HG02610 (cell line): ENCODE data around the gene TBXAS1.

Source experiments
- ATAC-seq: cut with Tn5 transposase; IDR thresholded peaks from one replicate; pipeline ENCODE4 v1.9.1; 2021; ENCODE audit warnings: mild to moderate bottlenecking, moderate library complexity; ENCODE audit not compliant: unreplicated experiment

Gene TBXAS1

DNA sequence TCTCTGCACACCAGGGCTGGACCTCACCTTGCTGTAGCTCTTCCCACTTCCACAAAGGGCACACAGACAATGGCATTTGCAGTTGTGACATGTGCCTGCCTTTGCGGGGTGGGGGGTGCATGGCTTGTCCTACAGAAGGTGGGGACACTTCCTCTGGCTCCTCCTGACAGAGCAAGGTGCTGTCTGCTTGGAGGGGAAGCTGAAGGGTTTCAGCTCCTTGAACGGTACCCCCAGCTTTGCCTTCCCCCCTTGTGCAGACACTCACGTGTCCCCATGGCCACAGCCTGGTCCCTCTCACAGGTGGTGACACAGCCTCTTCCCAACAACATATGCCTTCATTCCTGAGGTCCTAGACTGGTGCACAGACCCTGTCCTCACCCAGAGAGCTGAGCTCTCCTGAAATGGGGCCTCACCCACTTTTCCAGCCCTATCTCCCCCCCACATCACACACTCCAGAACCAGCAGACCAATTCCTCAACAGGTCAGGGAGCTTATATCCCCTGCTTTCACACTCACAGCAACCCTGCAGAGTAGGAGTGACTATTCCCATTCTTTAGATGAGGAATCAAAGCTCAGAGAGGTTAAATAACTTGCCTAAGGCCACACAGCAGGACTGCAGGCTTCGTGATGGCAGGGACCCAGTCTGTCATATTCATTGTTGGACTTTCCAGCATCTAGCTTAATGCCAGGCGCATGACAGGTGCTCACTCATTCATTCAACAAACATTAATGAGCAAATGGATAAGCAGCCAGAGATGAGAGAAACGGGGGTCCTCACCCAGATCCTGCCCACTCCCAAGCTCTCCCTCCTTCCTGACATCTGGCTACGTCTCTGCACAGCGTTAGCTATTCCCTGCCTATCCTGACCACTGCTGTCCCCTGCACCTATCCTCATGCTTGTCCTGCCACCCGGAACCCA, 189.3 kb downstream of the TBXAS1 start:
- ATAC-seq: no peak

DNA sequence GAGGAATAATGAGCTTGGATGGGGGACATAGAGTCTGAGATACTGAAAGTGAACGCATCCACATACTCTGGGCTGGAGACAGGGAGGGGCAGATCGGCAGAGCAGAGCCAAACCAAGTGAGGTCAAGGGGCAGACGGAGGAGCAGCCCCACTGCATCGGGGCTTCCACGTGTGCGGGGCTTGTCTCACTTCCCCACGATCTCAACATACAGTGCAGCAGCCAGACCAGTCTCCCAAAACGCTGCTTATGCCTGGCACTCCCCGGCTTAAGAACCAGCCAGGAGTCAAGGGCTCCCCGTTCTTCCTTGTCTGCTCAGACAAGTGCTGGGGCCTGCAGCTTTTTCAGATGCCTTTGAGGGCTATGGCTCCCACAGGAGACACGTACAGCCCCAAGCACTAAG, 190.1 kb downstream of the TBXAS1 start:
- no peak for ATAC-seq

DNA sequence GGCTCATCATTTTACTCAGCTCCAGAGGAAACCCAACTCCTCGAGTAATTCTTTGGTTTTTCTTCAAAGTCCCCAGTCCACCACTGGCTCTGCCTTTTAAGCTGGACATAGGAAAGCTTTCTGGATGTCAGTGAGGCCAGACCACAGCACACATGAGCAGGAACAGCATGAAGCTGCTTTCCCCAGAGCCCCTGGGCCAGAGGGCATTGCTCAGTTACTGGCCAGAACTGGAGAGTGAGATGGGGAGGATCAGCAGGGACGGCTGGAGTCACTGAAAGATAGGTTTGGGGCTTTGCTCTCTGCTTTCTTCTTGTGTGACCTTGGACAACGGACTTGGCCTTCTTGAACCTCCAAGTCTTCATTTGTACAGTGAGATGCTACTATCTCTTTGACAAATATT, 190.5 kb downstream of the TBXAS1 start:
- ATAC-seq: no peak

DNA sequence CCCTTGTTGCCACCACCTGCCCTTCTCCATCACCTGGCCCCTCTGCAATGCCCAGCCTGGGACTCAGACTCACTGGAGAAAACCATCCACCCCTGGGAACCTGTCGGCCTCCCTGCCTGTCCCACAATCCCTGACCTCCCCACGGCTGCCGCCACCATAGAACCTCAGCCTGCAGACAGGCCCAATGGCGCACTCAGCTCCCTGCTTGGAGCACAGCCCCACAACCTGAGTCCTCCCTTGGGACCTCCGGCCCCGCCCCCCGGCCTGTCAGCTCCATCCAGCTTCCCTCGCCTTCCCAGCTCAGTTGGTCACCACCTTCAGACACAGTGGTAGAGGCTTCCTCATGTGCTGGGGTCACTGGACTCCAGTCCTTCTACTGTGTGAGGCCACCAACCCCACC, 192.5 kb downstream of the TBXAS1 start:
- ATAC-seq: no peak

DNA sequence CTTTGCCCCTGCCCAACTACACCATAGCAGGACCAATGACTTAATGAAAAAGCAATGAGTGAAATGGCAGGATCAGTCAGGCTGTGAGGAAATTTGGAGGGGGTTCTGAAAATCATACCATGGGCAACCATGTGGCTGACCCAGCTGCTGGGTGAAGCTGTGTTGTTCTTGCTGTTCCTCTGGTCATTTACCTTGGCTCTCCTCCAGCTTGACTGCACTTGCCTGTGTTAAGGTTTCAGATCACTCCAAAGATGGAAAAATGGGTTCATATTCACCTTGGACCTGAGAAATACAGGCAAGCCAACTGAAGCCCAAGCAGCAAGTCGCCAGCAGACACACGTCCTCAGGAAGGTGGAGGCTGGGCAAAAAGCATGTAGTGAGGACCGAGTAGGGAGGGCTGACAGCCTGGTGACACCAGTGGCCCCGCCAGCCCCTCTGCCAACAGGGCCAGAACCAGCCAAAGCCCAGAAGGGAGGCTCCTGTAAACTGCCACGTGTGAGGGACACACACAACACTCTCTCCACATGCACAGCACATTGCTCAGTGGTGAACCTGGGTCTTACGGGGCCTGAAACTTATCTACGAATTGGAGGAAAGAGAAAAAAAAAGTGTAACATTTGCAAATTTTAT, 193.6 kb downstream of the TBXAS1 start:
- ATAC-seq: no peak

DNA sequence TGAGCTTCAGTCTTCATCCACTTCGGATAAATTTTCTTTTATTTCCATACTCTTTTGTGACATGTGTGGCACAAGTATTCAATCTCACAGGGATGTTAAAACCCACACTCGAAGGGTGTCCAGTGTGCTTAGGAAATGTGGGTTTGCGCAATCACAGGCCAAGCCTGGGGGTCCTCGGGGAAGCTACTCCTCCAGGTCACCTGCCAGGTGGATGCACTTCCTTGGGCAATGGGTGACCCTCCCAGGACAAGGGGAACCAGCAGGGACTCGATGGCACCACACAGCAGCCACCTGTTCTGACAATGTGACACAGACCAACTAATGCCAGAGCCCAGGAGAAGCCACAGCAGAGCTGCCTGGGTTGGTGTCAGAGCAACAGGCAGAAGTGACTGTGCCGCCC, 194.7 kb downstream of the TBXAS1 start:
- ATAC-seq: no peak

DNA sequence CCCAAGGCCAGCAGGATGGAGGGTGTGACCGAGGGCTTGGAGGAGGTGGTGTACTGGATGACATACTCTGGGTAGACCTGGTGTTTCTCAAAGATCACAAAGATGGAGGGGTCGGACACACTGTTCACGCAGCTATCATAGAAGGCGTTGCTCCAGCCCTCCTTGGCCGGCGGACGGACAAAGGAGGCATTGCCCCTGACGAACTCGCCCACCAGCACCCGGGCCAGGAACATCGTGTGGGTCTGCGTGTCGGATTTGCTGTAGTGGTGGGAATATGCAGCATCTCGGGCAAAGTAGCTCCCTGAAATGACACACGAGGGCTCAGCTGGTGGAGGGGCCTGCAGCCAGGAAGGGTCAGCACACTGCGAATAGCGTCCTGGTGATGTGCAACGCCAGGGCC, 195.5 kb downstream of the TBXAS1 start:
- no peak for ATAC-seq

DNA sequence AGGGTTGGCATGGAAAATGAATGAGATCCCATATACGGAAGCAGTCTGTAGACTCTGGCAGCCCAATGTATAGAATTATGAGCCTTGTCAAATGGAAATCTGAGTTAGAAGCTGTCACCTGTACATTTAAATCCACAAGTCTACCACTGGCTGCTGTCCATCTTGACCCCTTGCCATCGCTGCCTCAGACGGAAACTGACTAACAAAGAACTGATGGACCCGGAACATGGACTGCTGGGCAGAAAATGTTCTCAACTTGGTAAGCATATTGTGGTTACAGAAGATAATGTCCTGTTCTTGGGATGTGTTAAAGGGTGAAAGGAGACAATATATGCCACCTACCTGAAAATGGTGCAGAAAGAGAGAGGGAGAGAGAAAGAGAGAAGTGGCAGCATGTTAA, 196.2 kb downstream of the TBXAS1 start:
- ATAC-seq: no peak

DNA sequence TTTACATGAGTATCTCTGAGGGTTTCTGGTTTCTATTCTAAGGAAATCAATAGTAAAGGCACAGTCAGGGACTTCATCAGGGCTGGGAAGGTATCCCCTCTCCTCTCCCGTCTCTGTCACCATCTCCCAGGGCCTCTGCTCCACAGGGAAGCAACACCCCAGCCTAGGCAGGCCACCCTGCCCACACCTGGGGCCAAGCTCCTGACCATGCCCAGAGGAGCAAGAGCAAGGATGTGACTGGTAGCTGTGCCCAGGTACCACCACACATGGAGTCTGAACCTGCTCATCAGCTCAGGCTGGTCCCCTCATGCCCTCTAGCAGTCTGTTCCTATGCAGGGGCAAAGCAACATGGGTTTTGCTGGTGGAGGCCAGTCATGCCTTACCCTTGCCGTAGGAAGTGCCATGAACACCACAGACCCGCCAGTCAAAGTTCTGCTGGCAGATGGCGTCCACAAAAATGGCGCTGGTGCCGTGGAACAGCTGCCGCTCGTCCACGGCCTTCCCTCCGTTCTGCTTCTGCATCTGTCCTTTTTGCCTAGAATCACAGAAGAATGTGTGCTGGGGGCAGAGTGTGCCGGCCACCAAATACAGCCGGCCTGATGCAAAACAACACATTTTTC, 196.9 kb downstream of the TBXAS1 start:
- ATAC-seq: no peak

DNA sequence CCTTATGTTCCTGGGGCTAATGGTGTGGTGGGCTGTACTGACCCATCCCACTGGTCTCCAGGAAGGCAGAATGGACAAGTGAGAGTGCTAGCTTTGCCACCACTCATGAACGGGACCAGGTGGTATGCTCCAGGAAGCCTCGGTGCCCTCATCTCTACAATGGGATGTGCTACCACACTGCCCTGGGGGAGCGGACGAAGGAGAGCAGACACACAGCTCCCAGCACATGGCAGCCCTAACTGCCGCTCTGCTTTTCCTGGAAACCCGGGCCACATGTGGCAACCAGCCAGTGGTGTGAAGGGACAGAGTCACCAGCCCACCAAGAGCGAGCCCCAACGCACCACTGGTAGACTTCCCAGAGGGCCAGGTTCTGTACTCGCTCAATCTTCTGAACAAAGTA, 197.9 kb downstream of the TBXAS1 start:
- ATAC-seq: no peak

DNA sequence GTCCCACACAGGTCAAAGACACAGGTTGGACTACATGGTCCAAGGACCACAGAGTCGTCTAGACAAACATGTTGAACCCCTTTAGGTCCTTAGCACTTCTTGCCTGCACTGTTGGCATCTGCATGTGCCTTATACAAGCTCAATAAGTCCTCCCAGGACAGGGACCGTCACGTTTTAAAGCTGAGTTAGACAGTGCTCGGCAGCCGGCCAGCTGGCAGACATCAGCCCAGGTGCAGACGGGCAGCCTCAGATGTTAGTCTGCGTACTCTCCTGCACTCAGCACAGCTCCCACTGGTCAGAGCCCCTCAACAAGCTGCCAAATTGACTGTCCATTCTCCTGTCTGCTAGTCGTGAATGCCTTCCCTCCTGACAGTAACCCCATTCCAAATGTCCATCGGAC, 198.8 kb downstream of the TBXAS1 start:
- no peak for ATAC-seq

DNA sequence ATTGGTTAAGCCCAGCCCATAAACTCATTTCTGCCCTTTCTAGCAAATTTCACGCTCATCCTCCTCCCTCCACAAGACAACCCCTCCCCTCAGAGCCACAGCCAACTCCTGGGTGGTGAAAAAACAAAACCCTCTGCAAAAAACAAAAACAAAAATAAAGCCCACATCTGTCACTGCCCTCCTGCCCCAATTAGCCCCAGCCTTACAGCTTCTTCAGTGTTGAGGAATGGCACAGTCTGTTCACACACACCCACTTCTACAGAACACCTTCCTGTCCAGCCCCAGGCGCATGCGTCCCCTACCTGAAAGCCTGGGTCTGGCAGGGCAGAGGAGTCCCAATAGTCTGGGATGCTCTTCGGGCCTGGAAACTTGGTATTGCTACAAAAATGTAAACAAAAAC, 199.2 kb downstream of the TBXAS1 start:
- ATAC-seq: no peak

DNA sequence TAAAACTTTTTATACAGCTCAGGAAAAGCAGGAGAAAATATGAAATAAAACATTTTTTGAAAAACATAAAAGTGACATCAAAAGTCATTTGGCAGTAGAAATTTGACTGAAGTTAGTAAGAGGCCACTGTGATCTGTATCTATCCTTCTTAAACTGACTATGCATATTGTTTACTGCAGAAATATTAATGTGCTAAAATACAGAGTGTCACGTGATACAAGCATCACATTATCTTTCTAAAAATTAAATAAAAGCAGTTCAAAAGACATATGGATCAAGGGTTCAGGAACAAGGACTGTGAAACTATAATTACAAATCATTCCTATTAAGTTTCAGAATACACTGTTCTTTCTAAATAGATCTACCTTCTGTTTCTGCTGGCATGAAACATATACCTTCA, 200.0 kb downstream of the TBXAS1 start:
- ATAC-seq: no peak

DNA sequence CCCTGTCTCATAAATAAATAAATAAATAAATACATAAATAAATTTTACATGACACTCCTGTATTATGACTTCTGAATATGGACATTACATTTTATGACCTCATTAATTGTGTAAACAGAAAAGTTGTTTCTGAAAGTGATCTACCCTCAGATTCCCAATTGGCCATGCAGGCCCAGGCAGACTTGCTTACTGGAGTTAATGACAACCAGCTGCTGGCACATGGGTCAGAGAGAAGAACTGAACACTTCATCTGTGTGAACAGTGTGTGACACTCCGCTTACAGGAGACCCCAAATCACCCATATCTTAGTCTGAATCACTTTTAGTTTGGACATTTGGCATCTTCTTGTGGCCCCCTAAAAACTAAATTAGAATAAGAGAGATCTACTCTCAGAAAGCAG, 202.3 kb downstream of the TBXAS1 start:
- no peak for ATAC-seq

DNA sequence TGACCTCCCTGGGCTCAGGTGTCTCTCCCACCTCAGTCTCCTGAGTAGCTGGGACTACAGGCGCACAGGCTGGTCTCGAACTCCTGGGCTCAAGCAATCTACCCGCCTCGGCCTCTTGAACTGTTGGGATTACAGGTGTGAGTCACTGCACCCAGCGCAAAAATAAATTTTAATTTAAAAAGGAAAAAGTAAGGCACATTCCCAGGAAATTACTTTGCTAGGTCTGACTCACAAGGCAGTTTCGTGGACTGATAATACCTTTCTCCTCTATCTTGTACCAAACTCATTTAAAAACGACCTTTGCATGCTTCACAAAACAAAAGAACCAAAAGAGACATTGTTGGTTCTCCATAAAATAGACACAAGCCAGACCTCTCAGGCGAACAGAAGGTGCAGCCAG, 204.0 kb downstream of the TBXAS1 start:
- ATAC-seq: no peak

DNA sequence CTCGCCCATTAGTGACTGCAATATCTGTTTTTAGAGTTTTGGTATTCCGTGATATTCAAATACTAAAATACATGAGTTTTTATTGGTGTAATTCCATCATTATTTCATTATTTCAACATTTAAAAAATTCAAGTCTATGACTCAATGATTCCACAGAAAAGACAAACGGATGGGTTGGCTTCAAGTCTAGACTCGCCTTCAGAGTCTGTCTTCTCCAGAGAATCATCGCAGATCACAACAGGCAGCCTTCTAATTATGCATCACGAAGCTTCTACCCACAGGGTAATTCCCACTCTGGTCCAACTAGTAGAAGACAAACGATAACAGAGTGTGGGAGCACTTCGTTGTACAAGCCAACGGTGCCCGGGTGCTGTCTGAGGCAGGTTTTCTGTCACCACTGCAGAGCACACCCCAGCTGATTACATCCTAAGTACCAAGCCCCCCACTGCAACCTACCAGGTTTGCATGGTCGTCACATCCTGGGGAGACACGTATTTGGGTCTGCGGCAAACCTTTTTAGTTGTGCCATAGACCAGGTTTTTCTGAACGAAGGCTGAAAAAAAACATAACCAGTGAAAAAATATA, 204.8 kb downstream of the TBXAS1 start:
- ATAC-seq: no peak

DNA sequence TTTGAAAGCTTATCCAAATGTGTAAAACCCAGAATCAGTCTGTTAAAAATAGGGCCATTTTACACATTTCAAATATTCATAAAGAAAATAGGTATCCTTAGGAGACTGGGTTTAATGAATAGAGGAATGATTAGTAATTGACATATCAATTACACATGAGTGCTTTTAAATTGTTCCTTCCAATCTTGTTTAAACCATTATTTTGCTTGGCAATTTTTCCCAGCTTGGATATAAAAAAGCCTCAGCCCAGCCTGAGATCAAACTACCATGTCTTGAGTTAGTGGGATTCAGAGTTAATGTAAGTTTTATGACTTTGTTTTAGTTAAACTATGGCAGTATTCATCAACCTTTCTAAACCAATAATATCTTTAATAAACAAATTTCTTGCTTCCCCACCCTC, 205.4 kb downstream of the TBXAS1 start:
- no peak for ATAC-seq

DNA sequence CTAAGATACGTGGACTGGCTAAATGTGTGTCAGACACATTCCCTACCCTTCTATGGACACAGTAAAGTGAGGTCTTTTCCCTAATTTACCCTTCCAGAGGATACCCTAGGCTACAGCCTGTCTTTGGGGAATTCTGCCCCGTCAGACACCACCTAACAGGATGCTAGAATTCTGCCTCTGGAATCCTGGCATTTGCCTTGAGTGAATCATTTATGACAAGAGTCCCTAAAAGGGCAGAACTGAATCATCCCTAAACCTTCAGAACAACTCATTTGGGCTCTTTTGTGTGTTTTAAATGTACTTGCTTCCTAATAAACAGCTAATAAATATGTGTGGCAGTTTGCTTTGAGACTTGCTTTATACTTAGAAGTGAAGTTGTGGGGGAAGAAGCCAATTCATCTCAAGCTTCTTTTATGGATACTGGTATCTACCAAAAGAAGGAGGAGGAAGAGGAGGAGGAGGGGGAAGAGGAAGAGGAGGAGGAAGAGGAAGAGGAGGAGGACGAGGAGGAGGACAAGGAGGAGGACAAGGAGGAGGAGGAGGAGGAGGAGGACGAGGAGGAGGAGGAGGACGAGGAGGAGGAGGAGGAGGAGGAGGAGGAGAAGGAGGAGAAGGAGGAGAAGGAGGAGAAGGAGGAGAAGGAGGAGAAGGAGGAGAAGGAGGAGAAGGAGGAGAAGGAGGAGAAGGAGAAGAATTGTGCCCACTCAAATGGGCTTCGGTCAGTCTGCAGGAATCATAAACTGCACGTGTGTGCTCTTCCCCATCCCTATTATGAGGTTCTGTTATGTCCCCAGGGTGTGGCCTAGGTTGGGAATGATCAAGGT, 206.5 kb downstream of the TBXAS1 start:
- no peak for ATAC-seq

DNA sequence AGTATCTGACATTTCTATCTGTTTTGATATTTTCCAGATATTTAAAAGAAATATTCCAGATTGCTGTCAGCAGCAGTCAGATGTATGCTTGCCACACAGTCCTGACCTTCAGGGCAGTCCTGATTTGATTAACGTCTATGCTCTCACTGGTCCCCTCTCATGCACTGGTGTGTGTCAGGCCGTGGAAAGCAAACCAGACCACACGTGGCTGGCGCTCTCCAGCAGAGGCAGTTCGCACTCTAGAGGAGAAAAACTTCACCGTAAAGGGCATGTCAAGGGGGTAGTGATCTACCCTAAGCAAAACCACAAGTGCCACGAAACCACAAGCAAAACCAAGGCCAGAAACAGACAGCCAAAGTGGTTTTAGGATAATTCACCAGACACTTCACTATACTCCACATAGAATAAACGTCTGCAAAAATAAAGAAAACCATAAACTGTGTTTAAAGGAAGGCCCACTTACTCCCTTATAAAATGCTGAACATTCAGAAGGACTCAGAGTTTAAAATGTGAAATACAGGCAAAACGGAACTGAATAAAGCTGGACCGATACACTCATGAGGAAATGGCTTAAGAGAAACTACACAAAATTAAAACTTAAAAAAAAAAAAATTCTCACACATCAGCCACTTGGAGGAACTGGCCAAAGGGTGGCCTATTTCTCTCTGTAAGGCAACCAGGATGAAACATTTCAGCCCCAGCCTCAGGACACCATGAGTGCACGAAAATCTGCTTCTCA, 207.3 kb downstream of the TBXAS1 start:
- ATAC-seq: peak; percentile 73

DNA sequence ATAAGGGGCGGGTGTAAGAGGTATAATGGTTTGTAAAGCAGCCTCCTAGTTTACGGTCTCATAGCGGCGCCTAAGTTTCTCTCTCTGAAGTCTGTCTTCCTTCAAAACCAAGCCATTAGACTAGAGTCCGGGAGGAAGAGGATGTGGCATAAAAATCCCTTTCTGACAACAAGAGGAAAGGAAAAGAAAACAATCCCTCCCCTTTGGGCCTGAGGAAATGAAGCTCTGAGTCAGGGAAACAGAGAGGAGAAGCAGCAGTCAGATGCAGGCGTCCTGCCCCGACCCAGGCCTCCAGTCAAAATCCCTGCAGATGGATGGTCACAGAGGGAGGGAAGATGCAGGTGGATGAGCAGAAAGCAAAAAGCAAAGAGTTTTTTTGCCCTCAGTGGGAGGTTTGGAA, 210.0 kb downstream of the TBXAS1 start:
- no peak for ATAC-seq
